HepG2 (cell line): ENCODE results near the gene ALOX12. TPM values are rescaled to one million over a fixed set of nuclear protein-coding genes. Genes with fewer than 3 reads are reported as not detected.

Source experiments
- HNF4A ChIP-seq: sonication (generic); formaldehyde crosslinking; IDR thresholded peaks from 2 replicates; pipeline ENCODE4 v1.4.0; 2020; ENCODE audit warnings: missing genetic modification reagents
- KAT8 ChIP-seq: IDR thresholded peaks from 2 replicates; pipeline ENCODE4 v1.6.1; 2016; ENCODE audit warnings: missing genetic modification reagents, missing compliant biosample characterization
- NFE2 ChIP-seq: sonication (generic); formaldehyde crosslinking; IDR thresholded peaks from 2 replicates; pipeline ENCODE4 v1.4.0; 2020; ENCODE audit warnings: missing genetic modification reagents
- NRL ChIP-seq: sonication (generic); formaldehyde crosslinking; IDR thresholded peaks from 2 replicates; pipeline ENCODE4 v1.5.0; 2020; ENCODE audit warnings: missing genetic modification reagents, mild to moderate bottlenecking, moderate library complexity, borderline replicate concordance
- PHF8 ChIP-seq: sonication (generic); formaldehyde crosslinking; IDR thresholded peaks from 2 replicates; pipeline ENCODE4 v1.5.0; 2020; ENCODE audit warnings: missing genetic modification reagents
- TARDBP ChIP-seq: sonication (generic); formaldehyde crosslinking; IDR thresholded peaks from 2 replicates; pipeline ENCODE4 v1.8.0; 2022; ENCODE audit warnings: mild to moderate bottlenecking, missing genetic modification reagents
- ZBTB20 ChIP-seq: sonication (generic); formaldehyde crosslinking; IDR thresholded peaks from 2 replicates; pipeline ENCODE4 v1.8.1; 2023; ENCODE audit warnings: missing genetic modification reagents, low read depth, mild to moderate bottlenecking, borderline replicate concordance
- ZBTB7A ChIP-seq: sonication (generic); formaldehyde crosslinking; IDR thresholded peaks from 2 replicates; pipeline ENCODE4 v1.8.0; 2022; ENCODE audit warnings: mild to moderate bottlenecking, missing genetic modification reagents
- ZNF124 ChIP-seq: sonication (generic); formaldehyde crosslinking; IDR thresholded peaks from 2 replicates; pipeline ENCODE4 v1.4.0; 2020; ENCODE audit warnings: missing genetic modification reagents
- polyA plus RNA-seq, 8 experiments: library from polyadenylated mRNA; depleted of rRNA in 3 of 8; stranded (reverse) in 7 of 8; unstranded in 1 of 8; fragments of >200 nt; fragmentation: Illumina TruSeq in 4 of 8; extraction: Trizol in 4 of 8; gene quantifications; 2 replicates each; pipeline versions ENCODE4 v1.2.1 to v1.2.3, GENCODE V29; 2011 to 2016; ENCODE audit warnings: low read depth in 4 of 8, missing spikeins in 1 of 8, mixed read lengths in 1 of 8; ENCODE audit not compliant: insufficient read depth in 1 of 8
- total RNA-seq, 5 experiments: library from RNA; depleted of rRNA; stranded (reverse); fragments of >200 nt; fragmentation: Illumina TruSeq; extraction: Trizol; gene quantifications; 2 replicates each; pipeline ENCODE4 v1.2.3, GENCODE V29; 2016; ENCODE audit warnings: low read depth in 1 of 5
- TF ChIP-seq, protein P1 (sequence below): sonication (generic); formaldehyde crosslinking; IDR thresholded peaks from 2 replicates; pipeline ENCODE4 v1.5.1; 2020; ENCODE audit warnings: missing genetic modification reagents, mild to moderate bottlenecking, borderline replicate concordance
- TF ChIP-seq, protein P2 (sequence below): sonication (generic); formaldehyde crosslinking; IDR thresholded peaks from 2 replicates; pipeline ENCODE4 v1.4.0; 2020; ENCODE audit warnings: missing genetic modification reagents, mild to moderate bottlenecking, borderline replicate concordance
- TF ChIP-seq, protein P3 (sequence below): sonication (generic); formaldehyde crosslinking; IDR thresholded peaks from one replicate; pipeline ENCODE4 v1.5.1; 2020; ENCODE audit warnings: mild to moderate bottlenecking, missing genetic modification reagents; ENCODE audit errors: not compliant biosample characterization
- TF ChIP-seq, protein P4 (sequence below): sonication (generic); formaldehyde crosslinking; IDR thresholded peaks from 2 replicates; pipeline ENCODE4 v1.4.0; 2020; ENCODE audit warnings: missing genetic modification reagents, borderline replicate concordance

The ALOX12 gene
- total and polyA plus RNA-seq, 2 of the 13 experiments (the other 11 are each of a cell fraction or from before 2014, with no cell fraction given): not detected

DNA sequence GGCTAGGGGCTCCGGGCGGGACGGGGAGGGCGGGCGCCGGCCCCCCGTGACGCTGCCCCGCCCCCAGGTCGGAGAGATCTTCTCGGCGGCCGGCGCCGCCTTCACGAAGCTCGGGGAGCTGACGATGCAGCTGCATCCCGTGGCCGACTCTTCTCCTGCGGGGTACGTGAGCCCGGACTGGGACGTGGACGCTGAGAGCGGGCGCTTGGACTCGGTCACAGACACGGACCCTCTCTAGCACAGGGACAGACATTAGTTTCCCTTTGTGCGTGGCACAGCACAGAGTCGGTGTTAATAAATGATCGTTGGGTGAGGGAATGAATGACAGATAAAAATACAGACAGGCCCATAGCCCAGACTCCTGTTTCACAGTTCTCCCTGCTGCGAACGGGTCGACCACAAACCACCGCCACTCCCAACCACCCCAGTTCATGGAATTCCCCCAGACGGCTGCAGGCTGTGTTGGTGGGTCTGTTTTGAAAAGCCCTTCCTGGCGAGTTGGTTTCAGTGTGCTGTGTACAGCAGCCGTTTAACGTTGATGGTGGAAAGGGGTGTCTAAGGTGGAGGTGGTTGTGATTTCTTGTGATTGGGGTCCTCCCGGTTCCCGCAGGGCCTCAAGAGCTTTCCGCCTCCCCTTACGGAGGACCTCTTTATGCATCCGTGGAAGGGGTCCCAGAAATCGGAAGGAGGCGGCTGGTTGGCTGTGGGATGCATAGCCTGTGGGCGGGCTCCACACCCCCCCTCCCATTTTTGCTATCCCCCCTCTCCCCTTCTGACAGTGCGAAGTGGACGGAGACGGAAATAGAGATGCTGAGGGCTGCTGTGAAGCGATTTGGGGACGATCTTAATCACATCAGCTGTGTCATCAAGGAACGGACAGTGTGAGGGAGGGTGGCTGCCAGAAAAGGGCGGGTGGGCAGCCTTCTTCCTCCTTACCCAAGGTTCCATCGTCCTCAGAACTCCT is 19.4 kb downstream of the ALOX12 start (continued):
- TF ChIP-seq, protein P1, sequence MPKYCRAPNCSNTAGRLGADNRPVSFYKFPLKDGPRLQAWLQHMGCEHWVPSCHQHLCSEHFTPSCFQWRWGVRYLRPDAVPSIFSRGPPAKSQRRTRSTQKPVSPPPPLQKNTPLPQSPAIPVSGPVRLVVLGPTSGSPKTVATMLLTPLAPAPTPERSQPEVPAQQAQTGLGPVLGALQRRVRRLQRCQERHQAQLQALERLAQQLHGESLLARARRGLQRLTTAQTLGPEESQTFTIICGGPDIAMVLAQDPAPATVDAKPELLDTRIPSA (CRISPR knock-in tag): 0 out of 2 replicates have a peak, but pooled peaks have one; percentile 12
- TF ChIP-seq, protein P2, sequence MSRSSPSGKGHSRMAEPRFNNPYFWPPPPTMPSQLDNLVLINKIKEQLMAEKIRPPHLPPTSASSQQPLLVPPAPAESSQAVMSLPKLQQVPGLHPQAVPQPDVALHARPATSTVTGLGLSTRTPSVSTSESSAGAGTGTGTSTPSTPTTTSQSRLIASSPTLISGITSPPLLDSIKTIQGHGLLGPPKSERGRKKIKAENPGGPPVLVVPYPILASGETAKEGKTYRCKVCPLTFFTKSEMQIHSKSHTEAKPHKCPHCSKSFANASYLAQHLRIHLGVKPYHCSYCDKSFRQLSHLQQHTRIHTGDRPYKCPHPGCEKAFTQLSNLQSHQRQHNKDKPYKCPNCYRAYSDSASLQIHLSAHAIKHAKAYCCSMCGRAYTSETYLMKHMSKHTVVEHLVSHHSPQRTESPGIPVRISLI: no peak
- TF ChIP-seq, protein P3, sequence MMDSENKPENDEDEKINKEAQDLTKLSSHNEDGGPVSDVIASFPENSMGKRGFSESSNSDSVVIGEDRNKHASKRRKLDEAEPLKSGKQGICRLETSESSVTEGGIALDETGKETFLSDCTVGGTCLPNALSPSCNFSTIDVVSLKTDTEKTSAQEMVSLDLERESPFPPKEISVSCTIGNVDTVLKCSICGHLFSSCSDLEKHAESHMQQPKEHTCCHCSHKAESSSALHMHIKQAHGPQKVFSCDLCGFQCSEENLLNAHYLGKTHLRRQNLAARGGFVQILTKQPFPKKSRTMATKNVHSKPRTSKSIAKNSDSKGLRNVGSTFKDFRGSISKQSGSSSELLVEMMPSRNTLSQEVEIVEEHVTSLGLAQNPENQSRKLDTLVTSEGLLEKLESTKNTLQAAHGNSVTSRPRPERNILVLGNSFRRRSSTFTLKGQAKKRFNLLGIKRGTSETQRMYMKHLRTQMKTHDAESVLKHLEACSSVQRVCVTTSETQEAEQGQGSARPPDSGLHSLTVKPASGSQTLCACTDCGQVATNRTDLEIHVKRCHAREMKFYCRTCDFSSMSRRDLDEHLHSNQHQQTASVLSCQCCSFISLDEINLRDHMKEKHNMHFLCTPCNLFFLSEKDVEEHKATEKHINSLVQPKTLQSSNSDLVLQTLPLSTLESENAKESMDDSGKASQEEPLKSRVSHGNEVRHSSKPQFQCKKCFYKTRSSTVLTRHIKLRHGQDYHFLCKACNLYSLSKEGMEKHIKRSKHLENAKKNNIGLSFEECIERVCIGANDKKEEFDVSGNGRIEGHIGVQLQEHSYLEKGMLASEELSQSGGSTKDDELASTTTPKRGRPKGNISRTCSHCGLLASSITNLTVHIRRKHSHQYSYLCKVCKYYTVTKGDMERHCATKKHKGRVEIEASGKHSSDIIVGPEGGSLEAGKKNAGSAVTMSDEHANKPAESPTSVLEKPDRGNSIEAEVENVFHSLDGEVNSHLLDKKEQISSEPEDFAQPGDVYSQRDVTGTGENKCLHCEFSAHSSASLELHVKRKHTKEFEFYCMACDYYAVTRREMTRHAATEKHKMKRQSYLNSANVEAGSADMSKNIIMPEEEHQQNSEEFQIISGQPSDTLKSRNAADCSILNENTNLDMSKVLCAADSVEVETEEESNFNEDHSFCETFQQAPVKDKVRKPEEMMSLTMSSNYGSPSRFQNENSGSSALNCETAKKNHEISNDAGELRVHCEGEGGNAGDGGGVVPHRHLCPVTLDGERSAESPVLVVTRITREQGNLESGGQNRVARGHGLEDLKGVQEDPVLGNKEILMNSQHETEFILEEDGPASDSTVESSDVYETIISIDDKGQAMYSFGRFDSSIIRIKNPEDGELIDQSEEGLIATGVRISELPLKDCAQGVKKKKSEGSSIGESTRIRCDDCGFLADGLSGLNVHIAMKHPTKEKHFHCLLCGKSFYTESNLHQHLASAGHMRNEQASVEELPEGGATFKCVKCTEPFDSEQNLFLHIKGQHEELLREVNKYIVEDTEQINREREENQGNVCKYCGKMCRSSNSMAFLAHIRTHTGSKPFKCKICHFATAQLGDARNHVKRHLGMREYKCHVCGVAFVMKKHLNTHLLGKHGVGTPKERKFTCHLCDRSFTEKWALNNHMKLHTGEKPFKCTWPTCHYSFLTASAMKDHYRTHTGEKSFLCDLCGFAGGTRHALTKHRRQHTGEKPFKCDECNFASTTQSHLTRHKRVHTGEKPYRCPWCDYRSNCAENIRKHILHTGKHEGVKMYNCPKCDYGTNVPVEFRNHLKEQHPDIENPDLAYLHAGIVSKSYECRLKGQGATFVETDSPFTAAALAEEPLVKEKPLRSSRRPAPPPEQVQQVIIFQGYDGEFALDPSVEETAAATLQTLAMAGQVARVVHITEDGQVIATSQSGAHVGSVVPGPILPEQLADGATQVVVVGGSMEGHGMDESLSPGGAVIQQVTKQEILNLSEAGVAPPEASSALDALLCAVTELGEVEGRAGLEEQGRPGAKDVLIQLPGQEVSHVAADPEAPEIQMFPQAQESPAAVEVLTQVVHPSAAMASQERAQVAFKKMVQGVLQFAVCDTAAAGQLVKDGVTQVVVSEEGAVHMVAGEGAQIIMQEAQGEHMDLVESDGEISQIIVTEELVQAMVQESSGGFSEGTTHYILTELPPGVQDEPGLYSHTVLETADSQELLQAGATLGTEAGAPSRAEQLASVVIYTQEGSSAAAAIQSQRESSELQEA: peak; percentile 6
- TF ChIP-seq KAT8: no peak
- no peak for TF ChIP-seq ZBTB20 (CRISPR knock-in tag)
- TF ChIP-seq ZNF124: no peak
- no peak for TF ChIP-seq NRL
- no peak for TF ChIP-seq TARDBP
- TF ChIP-seq ZBTB7A (CRISPR knock-in tag): no peak
- TF ChIP-seq, protein P4, sequence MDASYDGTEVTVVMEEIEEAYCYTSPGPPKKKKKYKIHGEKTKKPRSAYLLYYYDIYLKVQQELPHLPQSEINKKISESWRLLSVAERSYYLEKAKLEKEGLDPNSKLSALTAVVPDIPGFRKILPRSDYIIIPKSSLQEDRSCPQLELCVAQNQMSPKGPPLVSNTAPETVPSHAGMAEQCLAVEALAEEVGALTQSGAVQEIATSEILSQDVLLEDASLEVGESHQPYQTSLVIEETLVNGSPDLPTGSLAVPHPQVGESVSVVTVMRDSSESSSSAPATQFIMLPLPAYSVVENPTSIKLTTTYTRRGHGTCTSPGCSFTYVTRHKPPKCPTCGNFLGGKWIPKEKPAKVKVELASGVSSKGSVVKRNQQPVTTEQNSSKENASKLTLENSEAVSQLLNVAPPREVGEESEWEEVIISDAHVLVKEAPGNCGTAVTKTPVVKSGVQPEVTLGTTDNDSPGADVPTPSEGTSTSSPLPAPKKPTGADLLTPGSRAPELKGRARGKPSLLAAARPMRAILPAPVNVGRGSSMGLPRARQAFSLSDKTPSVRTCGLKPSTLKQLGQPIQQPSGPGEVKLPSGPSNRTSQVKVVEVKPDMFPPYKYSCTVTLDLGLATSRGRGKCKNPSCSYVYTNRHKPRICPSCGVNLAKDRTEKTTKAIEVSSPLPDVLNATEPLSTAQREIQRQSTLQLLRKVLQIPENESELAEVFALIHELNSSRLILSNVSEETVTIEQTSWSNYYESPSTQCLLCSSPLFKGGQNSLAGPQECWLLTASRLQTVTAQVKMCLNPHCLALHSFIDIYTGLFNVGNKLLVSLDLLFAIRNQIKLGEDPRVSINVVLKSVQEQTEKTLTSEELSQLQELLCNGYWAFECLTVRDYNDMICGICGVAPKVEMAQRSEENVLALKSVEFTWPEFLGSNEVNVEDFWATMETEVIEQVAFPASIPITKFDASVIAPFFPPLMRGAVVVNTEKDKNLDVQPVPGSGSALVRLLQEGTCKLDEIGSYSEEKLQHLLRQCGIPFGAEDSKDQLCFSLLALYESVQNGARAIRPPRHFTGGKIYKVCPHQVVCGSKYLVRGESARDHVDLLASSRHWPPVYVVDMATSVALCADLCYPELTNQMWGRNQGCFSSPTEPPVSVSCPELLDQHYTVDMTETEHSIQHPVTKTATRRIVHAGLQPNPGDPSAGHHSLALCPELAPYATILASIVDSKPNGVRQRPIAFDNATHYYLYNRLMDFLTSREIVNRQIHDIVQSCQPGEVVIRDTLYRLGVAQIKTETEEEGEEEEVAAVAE: no peak
- TF ChIP-seq HNF4A (CRISPR knock-in tag): no peak
- no peak for TF ChIP-seq NFE2
- TF ChIP-seq PHF8 (CRISPR knock-in tag): no peak
